Measurements from ENCODE around the gene CD276.

CD276 gene

GRCh38 chr15:73760330-73761329, 76.4 kb downstream of the CD276 start:
- no peaks in the 10 kb centered on the region for H3F3A ChIP-seq (ENCODE audit: control insufficient read depth, insufficient read depth)
- no peaks in the 10 kb centered on the region for H3K9me3 ChIP-seq (ENCODE audit: control insufficient read depth, insufficient read depth, low read length)
- peaks cover 11% of the 10 kb centered on the region; the same call in 1 of the 2 replicates for H3K27me3 ChIP-seq (ENCODE audit: control insufficient read depth, low read length)
- H3K9me2 ChIP-seq (replicated peaks; ENCODE audit: control insufficient read depth, low read length), result no peaks in the 10 kb centered on the region
- H3K4me1 ChIP-seq (ENCODE audit: control insufficient read depth, low read length), result no peaks in the 10 kb centered on the region
- H3K27ac ChIP-seq (ENCODE audit: low read depth, low read length), result no peak overlapping the region
- no peaks in the 10 kb centered on the region for H3K36me3 ChIP-seq (ENCODE audit: control insufficient read depth, low read length)
- no peak overlapping the region for H3K4me2 ChIP-seq (ENCODE audit: low read length)
- TF ChIP-seq EZH2phosphoT487 (IDR thresholded peaks at IDR 0.05; ENCODE audit: borderline replicate concordance, low read length) (no peak), CTCF (IDR thresholded peaks at IDR 0.05; ENCODE audit: low read depth, low read length, poor library complexity, severe bottlenecking) (no peak)
- H3K79me2 ChIP-seq (ENCODE audit: control insufficient read depth, low read length), result no peaks in the 10 kb centered on the region
- H4K20me1 ChIP-seq (ENCODE audit: control insufficient read depth, insufficient read depth, low read depth, low read length), result no peaks in the 10 kb centered on the region
- H3K4me3 ChIP-seq (ENCODE audit: low read length), result no peak overlapping the region

- no peaks in the 10 kb centered on the region for H3K9me2 ChIP-seq (replicated peaks; ENCODE audit: control insufficient read depth, low read length)
- H3K27me3 ChIP-seq (ENCODE audit: control insufficient read depth, low read length), result peaks cover 3% of the 10 kb centered on the region; the same call in 1 of the 2 replicates
- H3K27ac ChIP-seq (ENCODE audit: low read depth, low read length), result no peak overlapping the region
- no peaks in the 10 kb centered on the region for H3K36me3 ChIP-seq (ENCODE audit: control insufficient read depth, low read length)
- H3K4me3 ChIP-seq (ENCODE audit: low read length), result no peak overlapping the region
- no peaks in the 10 kb centered on the region for H3F3A ChIP-seq (ENCODE audit: control insufficient read depth, insufficient read depth)
- H3K4me2 ChIP-seq (ENCODE audit: low read length), result no peak overlapping the region
- no peaks in the 10 kb centered on the region for H3K9me3 ChIP-seq (ENCODE audit: control insufficient read depth, insufficient read depth, low read length)
- H3K4me1 ChIP-seq (ENCODE audit: control insufficient read depth, low read length), result no peaks in the 10 kb centered on the region
- no peaks in the 10 kb centered on the region for H3K79me2 ChIP-seq (ENCODE audit: control insufficient read depth, low read length)
- no peak for TF ChIP-seq EZH2phosphoT487 (IDR thresholded peaks at IDR 0.05; ENCODE audit: borderline replicate concordance, low read length)
- TF ChIP-seq CTCF (IDR thresholded peaks at IDR 0.05; ENCODE audit: low read depth, low read length, poor library complexity, severe bottlenecking), result no peak
- no peaks in the 10 kb centered on the region for H4K20me1 ChIP-seq (ENCODE audit: control insufficient read depth, insufficient read depth, low read depth, low read length)
These were observed 79.7 kb downstream of the CD276 start for GRCh38 chr15:73763931-73764330.

Measured in DOHH2 (cell line).